Lower lobe of right lung (tissue), 2 donors: Measurements from ENCODE around the gene CSNK2A1. TPM values are rescaled to one million over a fixed set of nuclear protein-coding genes. Genes with fewer than 3 reads are reported as not detected.

Source experiments
- ATAC-seq, 2 donors: fragments of 200-7000 bp; cut with Tn5 transposase; one replicate each; pipeline ENCODE4 v1.9.1; 2020 to 2022; ENCODE audit warnings: mild to moderate bottlenecking in 2 of 2, moderate library complexity in 2 of 2
- DNase-seq: peaks from one replicate; pipeline ENCODE4 v3.0.0-alpha.2; 2020
- H3K27ac ChIP-seq: fragments of 200-600 bp; one replicate; pipeline ENCODE4 v1.8.0; 2022
- H3K27me3 ChIP-seq: fragments of 200-600 bp; one replicate; pipeline ENCODE4 v1.8.0; 2022; ENCODE audit warnings: low read depth
- H3K36me3 ChIP-seq: fragments of 200-600 bp; one replicate; pipeline ENCODE4 v1.8.0; 2022; ENCODE audit warnings: mild to moderate bottlenecking
- H3K4me1 ChIP-seq: fragments of 200-600 bp; one replicate; pipeline ENCODE4 v1.8.0; 2022
- H3K4me3 ChIP-seq: fragments of 200-600 bp; one replicate; pipeline ENCODE4 v1.8.0; 2022; ENCODE audit warnings: mild to moderate bottlenecking
- H3K9me3 ChIP-seq: fragments of 200-600 bp; one replicate; pipeline ENCODE4 v1.8.0; 2022
- intact Hi-C: fragments of 100-400 bp; cut with DNase I; formaldehyde crosslinking; loops from one replicate; pipeline ENCODE4 v1.11.0; 2022
- total RNA-seq: library from RNA; stranded (reverse); fragmentation: NEBNext Ultra II Directional; extraction: Animal tissue kit (Norgen Biotek cat#: 25700); gene quantifications from one replicate; pipeline ENCODE4 v1.2.1, GENCODE V29; 2021
- TF ChIP-seq, protein P1 (sequence below): fragments of 200-600 bp; IDR thresholded peaks from one replicate; pipeline ENCODE4 v1.8.0; 2022; ENCODE audit warnings: antibody characterized with exemption, mild to moderate bottlenecking
- donor health status: DM: no; HTN: yes; CAD: no; lungs with severe emphysema.

Gene CSNK2A1
- total RNA-seq, 1 donor from 2014 or later, result 86.3 TPM

DNA sequence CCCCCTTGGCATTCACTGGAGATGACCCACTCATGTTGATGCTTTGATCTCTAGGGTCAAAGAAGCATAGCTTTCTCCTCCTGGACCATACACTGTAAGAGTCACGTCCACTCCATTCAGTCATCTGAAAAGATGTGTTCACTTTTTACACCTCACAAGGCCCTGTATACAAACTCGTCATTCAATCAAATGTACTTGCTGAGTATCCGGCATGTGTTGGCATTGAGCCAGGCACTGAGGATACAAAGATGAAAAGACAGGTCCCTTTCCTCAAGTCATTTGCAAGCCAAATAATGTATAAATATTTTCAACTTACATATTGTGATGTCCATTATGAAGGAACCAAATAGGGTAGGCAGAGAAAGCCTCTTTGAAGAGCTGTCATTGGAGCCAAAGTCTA lies 32.6 kb upstream of the CSNK2A1 start:
- Histone ChIP-seq H3K4me3 (no peak overlapping the region), H3K27ac (no peak overlapping the region), H3K9me3 (no peaks in the 10 kb centered on the region), H3K36me3 (no peaks in the 10 kb centered on the region), H3K27me3 (peaks cover 10% of the 10 kb centered on the region), H3K4me1 (peaks cover 20% of the 10 kb centered on the region)
- TF ChIP-seq, protein P1, sequence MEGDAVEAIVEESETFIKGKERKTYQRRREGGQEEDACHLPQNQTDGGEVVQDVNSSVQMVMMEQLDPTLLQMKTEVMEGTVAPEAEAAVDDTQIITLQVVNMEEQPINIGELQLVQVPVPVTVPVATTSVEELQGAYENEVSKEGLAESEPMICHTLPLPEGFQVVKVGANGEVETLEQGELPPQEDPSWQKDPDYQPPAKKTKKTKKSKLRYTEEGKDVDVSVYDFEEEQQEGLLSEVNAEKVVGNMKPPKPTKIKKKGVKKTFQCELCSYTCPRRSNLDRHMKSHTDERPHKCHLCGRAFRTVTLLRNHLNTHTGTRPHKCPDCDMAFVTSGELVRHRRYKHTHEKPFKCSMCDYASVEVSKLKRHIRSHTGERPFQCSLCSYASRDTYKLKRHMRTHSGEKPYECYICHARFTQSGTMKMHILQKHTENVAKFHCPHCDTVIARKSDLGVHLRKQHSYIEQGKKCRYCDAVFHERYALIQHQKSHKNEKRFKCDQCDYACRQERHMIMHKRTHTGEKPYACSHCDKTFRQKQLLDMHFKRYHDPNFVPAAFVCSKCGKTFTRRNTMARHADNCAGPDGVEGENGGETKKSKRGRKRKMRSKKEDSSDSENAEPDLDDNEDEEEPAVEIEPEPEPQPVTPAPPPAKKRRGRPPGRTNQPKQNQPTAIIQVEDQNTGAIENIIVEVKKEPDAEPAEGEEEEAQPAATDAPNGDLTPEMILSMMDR, result no peak
- ATAC-seq, result no peak
- intact Hi-C loops, result no loop called here
- no peak for DNase-seq

DNA sequence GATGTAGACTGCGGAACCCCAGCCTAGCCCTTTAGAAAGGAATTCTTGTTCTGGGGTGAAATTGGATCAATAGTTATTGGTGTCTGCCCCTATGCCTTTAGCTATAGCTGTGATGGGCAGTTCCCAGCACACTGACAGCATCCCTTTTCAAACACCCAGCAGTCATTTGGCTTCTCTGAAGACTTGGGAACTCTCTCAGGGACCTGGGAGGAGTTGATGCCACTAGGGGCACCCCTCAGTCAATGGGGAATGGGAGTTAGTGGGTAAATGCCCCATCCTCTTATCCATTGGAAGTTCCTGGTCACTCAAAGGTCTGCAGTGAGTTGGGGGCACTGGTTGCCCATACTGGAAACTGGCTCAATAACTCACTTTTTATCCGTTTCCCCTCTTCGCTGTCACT lies 31.6 kb upstream of the CSNK2A1 start:
- peaks cover 12% of the 10 kb centered on the region for H3K27me3 ChIP-seq
- H3K4me1 ChIP-seq, result peaks cover 24% of the 10 kb centered on the region
- DNase-seq (no peak), ATAC-seq (no peak)
- H3K27ac ChIP-seq, result peak overlapping the region; percentile 27
- TF ChIP-seq, protein P1, result no peak
- H3K36me3 ChIP-seq, result no peaks in the 10 kb centered on the region
- intact Hi-C loops, result no loop called here
- no peaks in the 10 kb centered on the region for H3K9me3 ChIP-seq
- H3K4me3 ChIP-seq, result no peak overlapping the region

DNA sequence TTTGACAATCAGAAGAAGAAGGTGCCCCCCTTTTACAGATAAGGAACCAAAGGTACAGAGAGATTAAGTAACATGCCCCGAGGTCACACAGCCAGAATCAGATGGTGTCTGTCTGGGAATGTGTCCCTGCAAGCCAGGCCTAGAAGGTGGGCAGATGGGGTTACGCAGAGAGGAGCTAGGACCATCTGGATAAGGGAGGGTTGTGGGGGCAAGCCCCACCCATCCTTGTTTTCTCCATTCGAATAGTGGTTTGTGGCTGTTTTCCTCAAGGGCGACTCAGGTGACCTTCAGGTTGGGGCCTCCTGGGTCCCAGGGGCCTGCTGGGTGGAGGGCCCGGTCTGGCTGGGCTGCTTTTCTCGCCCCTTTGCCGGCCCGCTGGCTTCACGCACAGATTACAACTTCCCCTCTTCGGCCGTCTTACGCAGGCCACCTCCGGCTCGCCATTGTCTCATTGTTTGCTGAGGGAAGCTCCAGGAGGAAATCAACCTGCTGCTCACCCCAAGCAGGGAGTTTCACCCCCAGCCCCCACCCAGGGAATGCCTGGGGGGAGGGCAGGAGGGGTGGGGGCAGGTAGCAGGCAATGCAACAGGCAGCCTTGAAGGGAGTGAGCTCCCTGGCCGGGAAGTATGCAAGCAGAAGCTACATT lies 30.8 kb upstream of the CSNK2A1 start:
- ATAC-seq (no peak), DNase-seq (no peak)
- no peaks in the 10 kb centered on the region for H3K9me3 ChIP-seq
- no peaks in the 10 kb centered on the region for H3K36me3 ChIP-seq
- TF ChIP-seq, protein P1, result no peak
- H3K4me1 ChIP-seq, result peaks cover 24% of the 10 kb centered on the region
- peaks cover 15% of the 10 kb centered on the region for H3K27me3 ChIP-seq
- no peak overlapping the region for H3K4me3 ChIP-seq
- peak overlapping the region; percentile 27 for H3K27ac ChIP-seq
- intact Hi-C loops, result no loop called here

DNA sequence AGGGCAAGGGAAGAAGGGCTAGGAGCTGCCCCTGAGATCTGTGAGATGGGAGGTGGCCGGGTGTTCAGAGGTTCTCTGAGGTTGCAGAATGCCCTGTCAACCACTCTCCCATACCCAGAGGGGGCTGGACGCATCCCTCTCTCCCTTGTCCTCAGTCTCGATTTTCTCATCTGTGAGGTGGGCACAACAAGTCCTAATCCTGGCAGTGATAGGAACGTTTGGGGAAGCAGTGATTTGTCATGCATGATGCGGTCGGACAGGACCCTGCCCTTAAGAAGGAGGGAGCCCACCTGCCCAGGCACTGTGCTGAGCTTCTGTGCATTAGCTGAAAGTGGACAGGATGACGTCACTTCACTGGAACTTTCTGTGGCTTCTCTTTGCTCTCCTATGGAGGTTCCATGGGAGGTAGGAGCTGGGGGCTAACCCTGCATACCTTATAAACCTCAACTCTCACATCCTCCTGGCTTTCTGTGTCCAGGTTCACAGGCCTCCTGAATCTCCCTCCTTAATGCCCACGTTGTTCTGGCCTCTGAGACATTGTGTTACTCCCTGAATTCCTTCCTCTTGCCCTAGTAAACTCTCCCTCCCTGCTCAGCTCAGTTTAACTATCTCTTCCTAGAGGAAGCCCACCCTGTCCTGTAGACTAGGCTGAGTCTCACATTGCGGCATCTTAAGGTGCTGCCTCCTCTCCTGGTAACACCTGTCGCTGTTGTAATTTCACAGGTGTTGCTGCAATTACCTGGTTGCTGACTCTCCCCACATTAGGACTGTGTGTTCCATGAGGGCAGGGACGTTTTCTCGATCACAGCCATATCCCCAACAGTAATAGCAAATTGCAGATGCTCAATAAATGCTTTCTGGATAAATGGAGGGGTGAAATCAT lies 30.1 kb upstream of the CSNK2A1 start:
- ATAC-seq (no peak), DNase-seq (no peak)
- Histone ChIP-seq H3K4me1 (peaks cover 25% of the 10 kb centered on the region), H3K4me3 (no peak overlapping the region), H3K9me3 (no peaks in the 10 kb centered on the region), H3K36me3 (no peaks in the 10 kb centered on the region), H3K27me3 (peaks cover 20% of the 10 kb centered on the region), H3K27ac (no peak overlapping the region)
- intact Hi-C loops, result no loop called here
- TF ChIP-seq, protein P1, result no peak

DNA sequence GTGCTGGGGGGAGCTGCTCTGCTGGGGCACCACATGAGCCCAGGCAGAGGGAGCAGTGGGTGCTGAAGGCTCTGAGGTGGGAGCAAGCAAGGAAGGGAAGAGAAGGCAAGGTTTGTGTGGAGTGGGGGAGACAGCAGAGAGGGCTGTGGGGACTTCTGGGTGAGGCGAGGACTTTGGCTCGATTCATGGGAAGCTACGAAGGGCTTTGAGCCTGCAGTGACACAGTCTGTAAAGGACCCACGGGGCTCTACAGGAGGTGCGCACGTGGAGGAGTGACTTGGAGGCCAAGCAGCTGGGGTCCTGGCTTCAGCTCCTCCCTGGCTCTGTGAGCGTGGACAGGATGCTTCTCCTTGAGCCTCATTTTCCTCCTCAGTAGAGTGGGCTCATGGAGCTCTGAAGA lies 29.1 kb upstream of the CSNK2A1 start:
- peaks cover 27% of the 10 kb centered on the region for H3K27me3 ChIP-seq
- no peaks in the 10 kb centered on the region for H3K9me3 ChIP-seq
- peaks cover 32% of the 10 kb centered on the region for H3K4me1 ChIP-seq
- DNase-seq (no peak), ATAC-seq (no peak)
- no peak overlapping the region for H3K4me3 ChIP-seq
- no peak overlapping the region for H3K27ac ChIP-seq
- intact Hi-C loops, result no loop called here
- TF ChIP-seq, protein P1, result no peak
- no peaks in the 10 kb centered on the region for H3K36me3 ChIP-seq
